LHCN-M2 (cell line): ENCODE measurements around the gene SUSD2. TPM values are rescaled to one million over a fixed set of nuclear protein-coding genes. Genes with fewer than 3 reads are reported as not detected.
"Not testable (repeated sequence)": the region's sequence is repeated elsewhere in the genome, so short reads cannot be mapped to it uniquely, and the experiment has no call there.

Experiments used
- DNase-seq: peaks from one replicate; pipeline ENCODE4 v3.0.0-alpha.2; 2012; ENCODE audit warnings: low read depth
- total RNA-seq: library from RNA; depleted of rRNA; stranded (reverse); fragments of >200 nt; gene quantifications from 2 replicates; pipeline ENCODE4 v1.2.3, GENCODE V29; 2014

Gene SUSD2
- total RNA-seq, 1 experiment from 2014 or later, result 0.23 TPM

DNA sequence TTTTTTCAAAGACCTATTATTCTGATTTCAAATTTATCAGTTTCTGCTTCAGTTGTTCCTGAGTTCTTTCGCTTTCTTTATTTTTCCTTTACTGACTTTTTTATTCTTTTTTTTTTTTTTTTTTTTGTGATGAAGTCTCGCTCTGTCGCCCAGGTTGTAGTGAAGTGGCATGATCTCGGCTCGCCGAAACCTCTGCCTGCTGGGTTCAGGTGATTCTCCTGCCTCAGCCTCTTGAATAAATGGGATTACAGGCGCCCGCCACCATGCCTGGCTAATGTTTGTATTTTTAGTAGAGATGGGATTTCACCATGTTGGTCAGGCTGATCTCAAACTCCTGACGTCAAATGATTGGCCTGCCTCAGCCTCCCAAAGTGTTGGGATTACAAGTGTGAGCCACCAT lies 31.8 kb downstream of the SUSD2 start:
- not testable (repeated sequence) for DNase-seq

DNA sequence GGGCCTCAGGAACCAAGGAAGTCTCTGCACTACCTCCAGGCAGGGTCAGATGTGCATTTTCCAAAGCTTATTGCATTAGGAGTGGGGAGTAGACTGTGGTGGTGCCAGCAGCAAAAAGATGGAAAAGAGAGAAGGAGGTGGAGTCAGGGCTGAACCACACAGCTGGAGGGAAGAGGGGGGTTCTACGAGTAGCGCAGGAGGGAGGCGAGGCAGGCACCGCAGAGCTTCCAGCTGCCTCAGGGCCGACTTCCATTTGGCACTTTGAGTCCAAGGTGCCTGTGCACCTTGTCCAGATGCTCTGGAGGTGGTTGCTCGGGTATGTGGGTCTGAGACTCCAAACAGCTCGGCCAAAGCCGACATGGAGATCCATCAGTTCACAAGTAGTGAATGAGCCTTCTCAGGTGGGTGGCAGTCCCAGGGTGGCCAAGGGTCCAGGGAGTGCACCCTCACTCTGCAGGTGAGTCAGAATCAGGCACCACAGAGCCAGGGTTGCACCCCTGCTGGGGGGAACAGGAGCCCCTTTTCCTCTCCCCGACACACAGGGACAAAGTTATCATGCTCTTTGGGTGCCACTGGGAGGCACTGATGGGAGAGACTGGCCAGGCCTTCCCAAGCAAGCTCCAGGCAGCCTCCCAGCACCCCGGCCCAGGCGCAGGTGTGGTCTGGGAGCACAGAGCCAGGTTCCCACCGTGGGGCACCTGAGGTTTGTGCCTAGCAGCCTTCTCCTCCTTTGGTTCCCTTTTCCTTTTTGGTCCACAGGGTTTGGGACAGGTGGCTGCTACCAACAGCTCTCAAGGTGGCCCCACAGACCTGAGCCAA lies 33.4 kb downstream of the SUSD2 start:
- DNase-seq, result no peak

- no peak for DNase-seq
Observed at GRCh38 chr22:24216541-24217209, 35.4 kb downstream of the SUSD2 start.

GRCh38 chr22:24217384-24217783 lies 36.1 kb downstream of the SUSD2 start:
- no peak for DNase-seq

- no peak for DNase-seq
Observed at GRCh38 chr22:24219750-24220149, 38.5 kb downstream of the SUSD2 start.

DNA sequence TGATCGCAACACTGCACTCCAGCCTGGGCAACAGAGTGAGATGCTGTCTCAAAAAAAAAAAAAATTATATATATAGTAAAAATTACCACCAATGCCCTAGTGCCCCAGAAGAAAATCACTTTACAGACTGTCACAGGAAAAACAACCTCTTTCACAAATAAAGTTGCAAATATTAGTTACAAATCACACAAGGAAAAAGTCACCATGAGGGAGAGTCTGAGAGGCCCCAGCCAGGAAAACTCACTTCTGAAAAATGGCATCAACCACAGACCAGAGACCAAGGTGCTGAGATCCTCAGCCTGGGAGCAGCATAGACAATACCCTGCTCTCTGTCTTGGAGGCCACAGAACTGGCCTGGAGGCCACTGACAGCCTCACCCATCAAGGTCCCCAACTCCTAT lies 43.2 kb downstream of the SUSD2 start:
- no peak for DNase-seq

GRCh38 chr22:24225044-24225601 lies 43.8 kb downstream of the SUSD2 start:
- DNase-seq, result no peak

GRCh38 chr22:24225951-24226350 lies 44.7 kb downstream of the SUSD2 start:
- DNase-seq, result no peak

GRCh38 chr22:24230911-24231656 lies 49.8 kb downstream of the SUSD2 start:
- no peak for DNase-seq

DNA sequence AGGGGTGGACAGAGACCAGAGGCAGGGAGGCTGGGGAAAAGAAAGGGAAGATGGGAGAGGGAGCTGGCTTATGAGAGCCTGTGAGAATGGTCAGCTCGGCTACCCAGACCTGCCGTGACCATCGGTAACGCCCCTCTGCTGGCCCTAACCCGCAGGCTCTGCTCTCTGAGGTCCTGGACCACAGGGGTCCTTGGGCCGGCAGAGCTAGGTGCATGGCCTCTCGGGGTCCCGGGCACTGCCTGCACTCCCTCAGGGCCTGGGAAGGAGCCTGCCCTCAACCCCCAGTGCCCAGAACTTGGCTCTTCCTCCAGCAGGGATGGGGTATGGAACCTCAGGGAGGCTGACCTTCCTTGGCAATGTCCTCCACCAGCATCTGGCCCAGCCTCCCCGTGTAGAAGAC lies 50.4 kb downstream of the SUSD2 start:
- DNase-seq, result no peak

GRCh38 chr22:24232124-24232523 lies 50.8 kb downstream of the SUSD2 start:
- DNase-seq, result no peak

DNA sequence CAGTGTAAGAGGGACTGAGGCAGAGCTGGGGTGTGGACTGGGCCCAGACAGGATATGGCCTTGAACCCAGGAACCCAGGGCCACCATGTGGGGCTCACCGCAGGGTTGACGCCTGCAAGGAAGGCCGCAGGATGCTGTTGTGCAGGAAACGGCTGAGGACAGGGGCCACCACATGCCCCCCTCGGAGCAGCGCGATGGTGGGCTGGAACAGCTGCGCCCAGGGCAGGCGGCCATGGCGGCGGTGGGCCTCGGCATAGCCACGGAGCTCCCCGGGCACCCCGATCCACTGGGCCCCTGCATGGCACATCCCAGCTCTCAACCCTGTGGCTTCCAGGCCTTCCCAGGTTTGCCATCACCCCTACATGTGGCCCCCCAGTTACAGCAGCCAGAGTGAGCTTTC lies 51.4 kb downstream of the SUSD2 start:
- DNase-seq, result no peak

DNA sequence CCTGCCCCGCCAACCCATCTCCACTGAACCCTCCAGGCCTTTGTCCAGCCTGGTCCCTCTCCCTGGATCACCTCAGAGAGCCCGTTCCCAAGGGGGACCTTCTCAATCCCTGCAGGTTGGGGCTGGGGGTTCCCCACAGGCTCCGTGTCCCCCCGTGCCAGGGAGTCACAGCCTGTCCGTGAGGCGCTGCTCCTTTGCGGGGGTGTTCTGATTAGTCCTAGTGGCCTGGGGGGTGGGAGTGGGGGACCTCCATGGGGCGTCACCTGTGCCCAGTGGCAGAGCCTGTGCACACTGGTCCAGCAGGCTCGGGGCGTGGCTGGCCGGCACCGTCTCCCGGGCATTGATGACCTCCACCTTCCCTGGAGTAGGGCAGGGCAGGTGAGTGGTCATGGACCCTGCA lies 51.9 kb downstream of the SUSD2 start:
- no peak for DNase-seq

- no peak for DNase-seq
Observed at GRCh38 chr22:24233816-24234215, 52.5 kb downstream of the SUSD2 start.

DNA sequence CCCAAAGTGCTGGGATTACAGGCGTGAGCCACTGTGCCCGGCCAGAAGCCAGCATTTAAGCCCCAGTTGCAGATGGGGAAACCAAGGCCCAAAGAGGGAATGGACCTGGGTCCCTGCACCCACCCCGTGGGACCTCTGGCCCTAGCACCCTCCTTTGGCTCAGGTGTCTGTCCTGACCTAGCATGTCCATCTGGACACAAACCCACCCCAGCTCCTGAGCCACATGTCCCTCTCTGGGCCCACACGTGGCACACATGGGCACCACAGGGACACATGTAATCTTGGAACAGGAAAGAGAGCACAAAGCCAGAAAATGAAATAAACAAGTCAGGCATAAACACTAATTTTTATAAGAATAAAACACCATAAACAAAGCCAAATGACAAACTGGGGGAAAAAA lies 54.0 kb downstream of the SUSD2 start:
- no peak for DNase-seq

DNA sequence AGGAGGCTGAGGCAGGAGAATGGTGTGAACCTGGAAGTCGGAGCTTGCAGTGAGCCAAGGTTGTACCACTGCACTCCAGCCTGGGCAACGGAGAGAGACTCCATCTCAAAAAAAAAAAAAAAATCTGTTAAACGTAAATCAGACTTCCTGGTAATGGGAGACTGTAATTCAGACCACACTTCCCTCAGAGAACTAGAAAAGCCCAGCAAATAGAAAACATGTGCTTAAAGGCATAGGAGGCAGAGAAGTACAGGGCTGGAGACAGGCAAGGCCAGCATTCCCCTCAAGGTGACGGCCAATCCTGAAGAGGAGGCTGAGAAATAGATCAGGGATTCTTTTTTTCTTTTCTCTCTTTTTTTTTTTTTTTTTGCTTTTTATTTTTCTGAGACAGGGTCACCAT lies 55.4 kb downstream of the SUSD2 start:
- DNase-seq, result no peak

- DNase-seq, result not testable (repeated sequence)
Observed at GRCh38 chr22:24238101-24238694, 56.9 kb downstream of the SUSD2 start.
